ENCODE results near the gene TINAG.

DNA sequence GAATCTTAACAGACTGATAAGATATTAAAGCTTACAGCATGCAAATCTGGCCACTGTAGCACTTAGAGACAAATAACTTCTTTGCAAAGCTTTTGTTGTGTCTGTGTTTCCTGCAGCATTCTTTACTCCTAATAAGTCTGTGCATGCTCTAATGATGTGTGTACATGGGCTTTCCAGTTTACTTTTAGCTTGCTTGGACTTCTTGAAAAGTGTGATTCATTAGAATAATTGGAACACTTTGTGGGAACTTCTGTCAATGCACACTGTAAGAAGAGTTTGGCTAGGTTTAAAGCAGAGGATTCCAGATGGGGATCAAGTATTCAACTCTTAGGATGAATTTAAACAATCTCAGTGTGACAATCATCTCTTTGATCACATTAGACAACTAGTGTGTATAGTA is 22.1 kb upstream of the TINAG start:
- no peak for TF ChIP-seq POLR2A (IDR thresholded peaks at IDR 0.05; ENCODE audit: low read depth, low read length)
- no peak for TF ChIP-seq POLR2AphosphoS5 (IDR thresholded peaks at IDR 0.05; ENCODE audit: low read depth, low read length)

All from GM12892 (cell line).